Fibroblast of lung (primary cell): ENCODE data around the gene COBL. TPM values are rescaled to one million over a fixed set of nuclear protein-coding genes. Genes with fewer than 3 reads are reported as not detected.

ENCODE experiments used
- DNase-seq, 2 donors: peaks; one replicate each; pipeline versions ENCODE4 v3.0.0 to v3.0.0-alpha.2; 2010; ENCODE audit warnings: low read depth in 2 of 2
- H2AFZ ChIP-seq: 2 replicates; pipeline ENCODE4 v1.5.1; 2012; ENCODE audit warnings: low read length, control low read depth, inconsistent platforms
- H3K27ac ChIP-seq: 2 replicates; pipeline ENCODE4 v1.5.1; 2011; ENCODE audit warnings: low read length, control low read depth; ENCODE audit not compliant: insufficient read depth
- H3K27me3 ChIP-seq: 2 replicates; pipeline ENCODE4 v1.5.1; 2011; ENCODE audit warnings: mild to moderate bottlenecking, low read length; ENCODE audit not compliant: control insufficient read depth, insufficient read depth
- H3K36me3 ChIP-seq: 2 replicates; pipeline ENCODE4 v1.5.1; 2011; ENCODE audit warnings: low read length; ENCODE audit not compliant: control insufficient read depth, insufficient read depth
- H3K4me1 ChIP-seq: 2 replicates; pipeline ENCODE4 v1.5.1; 2011; ENCODE audit warnings: low read length; ENCODE audit not compliant: control insufficient read depth, insufficient read depth; ENCODE audit errors: extremely low read depth
- H3K4me2 ChIP-seq: 2 replicates; pipeline ENCODE4 v1.5.1; 2011; ENCODE audit warnings: low read length, control low read depth; ENCODE audit not compliant: insufficient read depth; ENCODE audit errors: extremely low read depth
- H3K4me3 ChIP-seq, 4 experiments: fragments of 200-600 bp in 1 of 4; sonication (generic) in 1 of 4; replicated peaks in 1 of 4; 2 replicates each; pipeline ENCODE4 v1.5.1; 2011 to 2016; ENCODE audit warnings: low read length in 4 of 4, low read depth in 3 of 4, mild to moderate bottlenecking in 3 of 4, control low read depth in 2 of 4, inconsistent platforms in 1 of 4, mixed read lengths in 1 of 4; ENCODE audit not compliant: insufficient read depth in 1 of 4; ENCODE audit errors: control extremely low read depth in 1 of 4
- H3K79me2 ChIP-seq: 2 replicates; pipeline ENCODE4 v1.5.1; 2012; ENCODE audit warnings: mild to moderate bottlenecking, low read length, inconsistent platforms; ENCODE audit not compliant: control insufficient read depth, insufficient read depth
- H3K9ac ChIP-seq: 2 replicates; pipeline ENCODE4 v1.5.1; 2011; ENCODE audit warnings: mild to moderate bottlenecking, low read length, control low read depth; ENCODE audit not compliant: insufficient read depth
- H3K9me3 ChIP-seq: 2 replicates; pipeline ENCODE4 v1.5.1; 2012; ENCODE audit warnings: low read depth, low read length; ENCODE audit not compliant: control insufficient read depth, insufficient read depth
- H4K20me1 ChIP-seq: 2 replicates; pipeline ENCODE4 v1.5.1; 2011; ENCODE audit warnings: low read length; ENCODE audit not compliant: control insufficient read depth, insufficient read depth; ENCODE audit errors: extremely low read depth
- CTCF ChIP-seq, 2 donors: IDR thresholded peaks in 1 of 2; conservative IDR thresholded peaks in 1 of 2; 1 replicate in 1 of 2; 2 replicates in 1 of 2; pipeline ENCODE4 v1.5.1; 2011 to 2012; ENCODE audit warnings: low read length in 2 of 2, control low read depth in 1 of 2, inconsistent platforms in 1 of 2, low read depth in 1 of 2, mild to moderate bottlenecking in 1 of 2
- EZH2 ChIP-seq: IDR thresholded peaks from 2 replicates; pipeline ENCODE4 v1.5.1; 2012; ENCODE audit warnings: low read length, control low read depth, mild to moderate bottlenecking; ENCODE audit errors: missing control alignments
- polyA plus RNA-seq, 2 donors: library from polyadenylated mRNA; depleted of rRNA in 1 of 2; stranded (reverse) in 1 of 2; unstranded in 1 of 2; fragments of >200 nt; gene quantifications; 2 replicates each; pipeline ENCODE4 v1.2.1, GENCODE V29; 2011 to 2012; ENCODE audit warnings: missing spikeins in 1 of 2
- total RNA-seq: library from RNA; depleted of rRNA; stranded (reverse); fragments of >200 nt; gene quantifications from 2 replicates; pipeline ENCODE4 v1.2.1, GENCODE V29; 2014

The COBL gene
- total and polyA plus RNA-seq, 2 donors (not counting 1 experiment from before 2014, with no cell fraction given): 0.10 to 0.33 TPM

GRCh38 chr7:51259766-51260165 is 56.8 kb downstream of the COBL start:
- H3K36me3 ChIP-seq: no peaks in the 10 kb centered on the region
- H3K27ac ChIP-seq: no peak overlapping the region
- H3K27me3 ChIP-seq: no peaks in the 10 kb centered on the region
- DNase-seq: no peak
- H3K4me3 ChIP-seq: no peak overlapping the region
- no peaks in the 10 kb centered on the region for H4K20me1 ChIP-seq
- no peaks in the 10 kb centered on the region for H3K79me2 ChIP-seq
- TF ChIP-seq EZH2 (no peak), CTCF (conservative IDR thresholded peaks at IDR 0.05 in 1 of 2, IDR thresholded peaks at IDR 0.05 in 1 of 2; ENCODE audit: low read depth in 1 of 2, low read length in 2 of 2) (no peak)
- no peak overlapping the region for H3K9ac ChIP-seq
- H3K4me1 ChIP-seq: no peaks in the 10 kb centered on the region
- H3K9me3 ChIP-seq: no peaks in the 10 kb centered on the region
- H3K4me2 ChIP-seq: no peak overlapping the region
- H2AFZ ChIP-seq: no peak overlapping the region

- Histone ChIP-seq H3K4me3 (no peak overlapping the region), H3K36me3 (no peaks in the 10 kb centered on the region), H3K79me2 (no peaks in the 10 kb centered on the region), H3K27ac (no peak overlapping the region), H3K4me2 (no peak overlapping the region), H4K20me1 (no peaks in the 10 kb centered on the region), H3K9ac (no peak overlapping the region), H3K4me1 (no peaks in the 10 kb centered on the region), H3K27me3 (no peaks in the 10 kb centered on the region), H2AFZ (no peak overlapping the region), H3K9me3 (no peaks in the 10 kb centered on the region)
- TF ChIP-seq EZH2: no peak
- TF ChIP-seq CTCF (conservative IDR thresholded peaks at IDR 0.05 in 1 of 2, IDR thresholded peaks at IDR 0.05 in 1 of 2; ENCODE audit: low read depth in 1 of 2, low read length in 2 of 2): no peak
- no peak for DNase-seq
Observed at GRCh38 chr7:51256916-51257315, 59.7 kb downstream of the COBL start.

- no peak overlapping the region for H3K4me2 ChIP-seq
- no peaks in the 10 kb centered on the region for H3K36me3 ChIP-seq
- H3K27ac ChIP-seq: no peak overlapping the region
- no peak overlapping the region for H2AFZ ChIP-seq
- TF ChIP-seq EZH2 (no peak), CTCF (conservative IDR thresholded peaks at IDR 0.05 in 1 of 2, IDR thresholded peaks at IDR 0.05 in 1 of 2; ENCODE audit: low read depth in 1 of 2, low read length in 2 of 2) (no peak)
- no peak overlapping the region for H3K9ac ChIP-seq
- H3K27me3 ChIP-seq: no peaks in the 10 kb centered on the region
- no peaks in the 10 kb centered on the region for H3K79me2 ChIP-seq
- H3K4me1 ChIP-seq: no peaks in the 10 kb centered on the region
- DNase-seq: no peak
- no peak overlapping the region for H3K4me3 ChIP-seq
- no peaks in the 10 kb centered on the region for H4K20me1 ChIP-seq
- H3K9me3 ChIP-seq: no peaks in the 10 kb centered on the region
Observed at GRCh38 chr7:51256209-51256781, 60.3 kb downstream of the COBL start.
